Right forelimb (tissue), 1 donor: ENCODE data around the gene TEF.
"Not testable (repeated sequence)": the region's sequence is repeated elsewhere in the genome, so short reads cannot be mapped to it uniquely, and the experiment has no call there.

ENCODE experiments used
- DNase-seq: peaks from one replicate; pipeline ENCODE4 v3.0.0-alpha.2; 2018

Gene TEF

GRCh38 chr22:41384128-41384527 is 2.4 kb downstream of the TEF start:
- DNase-seq, result no peak

GRCh38 chr22:41387341-41387740 is 5.6 kb downstream of the TEF start:
- no peak for DNase-seq

- DNase-seq, result no peak
Measured at GRCh38 chr22:41394012-41394356, 12.2 kb downstream of the TEF start.

- DNase-seq, result no peak
Measured at GRCh38 chr22:41395531-41396240, 13.9 kb downstream of the TEF start.

- DNase-seq, result no peak
Measured at GRCh38 chr22:41397143-41397811, 15.5 kb downstream of the TEF start.

GRCh38 chr22:41398921-41399320 is 17.2 kb downstream of the TEF start:
- DNase-seq, result no peak

- DNase-seq, result peak; percentile 59
Measured at GRCh38 chr22:41401781-41402648, 20.3 kb downstream of the TEF start.

- not testable (repeated sequence) for DNase-seq
Measured at GRCh38 chr22:41402851-41403250, 21.1 kb downstream of the TEF start.

GRCh38 chr22:41403532-41404318 is 22.0 kb downstream of the TEF start:
- peak; percentile 88 for DNase-seq

GRCh38 chr22:41405588-41405987 is 23.8 kb downstream of the TEF start:
- no peak for DNase-seq

GRCh38 chr22:41406410-41406809 is 24.7 kb downstream of the TEF start:
- no peak for DNase-seq

- no peak for DNase-seq
Measured at GRCh38 chr22:41407433-41407832, 25.7 kb downstream of the TEF start.

GRCh38 chr22:41408665-41409064 is 26.9 kb downstream of the TEF start:
- no peak for DNase-seq

- no peak for DNase-seq
Measured at GRCh38 chr22:41410311-41410751, 28.6 kb downstream of the TEF start.

- no peak for DNase-seq
Measured at GRCh38 chr22:41411021-41411851, 29.5 kb downstream of the TEF start.

- DNase-seq, result no peak
Measured at GRCh38 chr22:41415554-41415953, 33.8 kb downstream of the TEF start.

- DNase-seq, result peak; percentile 72
Measured at GRCh38 chr22:41417622-41418390, 36.1 kb downstream of the TEF start.

GRCh38 chr22:41418717-41419116 is 37.0 kb downstream of the TEF start:
- DNase-seq, result no peak

GRCh38 chr22:41425660-41426365 is 44.1 kb downstream of the TEF start:
- no peak for DNase-seq

- no peak for DNase-seq
Measured at GRCh38 chr22:41429232-41429950, 47.6 kb downstream of the TEF start.
